NAMALWA (cell line): ENCODE data around the gene ATP6AP1.

Experiments used
- DNase-seq: peaks from one replicate; pipeline ENCODE4 v3.0.0-alpha.2; 2015; ENCODE audit warnings: low spot score

ATP6AP1 gene

DNA sequence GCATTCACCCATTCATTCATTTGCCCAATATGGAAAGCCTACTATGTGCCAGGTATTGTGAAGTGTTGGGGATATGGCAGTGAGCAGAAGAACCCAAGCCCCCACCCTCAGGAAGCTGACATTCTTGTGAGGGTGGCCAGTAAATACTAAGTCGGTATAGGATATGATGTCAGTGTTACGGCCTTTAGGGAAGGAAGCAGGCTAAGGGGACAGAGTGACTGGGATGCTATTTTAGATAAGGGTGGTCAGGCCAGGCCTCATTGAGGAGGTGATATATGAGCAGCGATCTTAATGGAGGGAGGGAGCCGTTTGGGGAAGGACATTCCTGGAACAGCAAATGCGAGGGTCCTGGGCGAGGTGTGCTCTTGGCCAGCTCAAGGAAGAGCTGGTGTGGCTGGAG lies 2.0 kb downstream of the ATP6AP1 start:
- DNase-seq = no peak

- DNase-seq = no peak
These were observed 2.4 kb downstream of the ATP6AP1 start for GRCh38 chrX:154430916-154431315.

DNA sequence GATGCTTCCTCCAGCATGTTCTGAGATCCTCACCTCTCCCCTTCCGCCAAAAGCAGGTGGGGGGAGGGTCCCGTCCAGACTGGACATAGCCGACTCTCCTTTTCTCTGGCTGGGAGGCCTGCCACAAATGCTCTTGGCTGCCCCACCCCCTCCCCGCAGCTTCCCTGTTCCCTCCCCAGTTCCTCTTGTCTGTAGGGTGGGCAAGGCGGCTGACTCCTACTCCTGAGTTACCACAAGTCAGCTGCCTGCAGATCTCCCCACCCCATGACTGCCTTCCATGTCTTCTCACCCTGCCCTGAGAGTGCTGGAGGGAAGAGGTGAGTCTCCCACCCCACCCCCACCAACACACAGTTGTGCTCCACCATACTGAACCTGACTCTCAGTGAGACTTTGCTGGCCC lies 2.9 kb downstream of the ATP6AP1 start:
- DNase-seq = no peak

GRCh38 chrX:154432210-154432609 lies 3.7 kb downstream of the ATP6AP1 start:
- DNase-seq = no peak

DNA sequence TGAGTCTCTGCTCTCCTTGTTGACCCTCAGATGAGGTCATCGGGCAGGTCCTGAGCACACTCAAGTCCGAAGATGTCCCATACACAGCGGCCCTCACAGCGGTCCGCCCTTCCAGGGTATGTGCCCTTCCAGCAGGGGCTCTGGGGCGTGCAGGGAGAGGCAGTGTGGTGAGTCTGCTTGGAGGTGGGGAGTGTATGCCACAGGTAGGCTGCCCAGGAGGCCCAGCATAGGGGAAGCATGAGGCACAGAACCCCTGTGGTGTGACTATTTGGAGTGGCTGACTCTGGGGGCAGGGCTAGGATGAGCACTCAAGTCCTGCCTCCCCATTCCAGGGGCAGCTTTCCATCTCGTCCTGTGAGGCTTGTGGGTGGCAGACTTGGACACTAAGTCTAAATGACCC lies 5.1 kb downstream of the ATP6AP1 start:
- no peak for DNase-seq

DNA sequence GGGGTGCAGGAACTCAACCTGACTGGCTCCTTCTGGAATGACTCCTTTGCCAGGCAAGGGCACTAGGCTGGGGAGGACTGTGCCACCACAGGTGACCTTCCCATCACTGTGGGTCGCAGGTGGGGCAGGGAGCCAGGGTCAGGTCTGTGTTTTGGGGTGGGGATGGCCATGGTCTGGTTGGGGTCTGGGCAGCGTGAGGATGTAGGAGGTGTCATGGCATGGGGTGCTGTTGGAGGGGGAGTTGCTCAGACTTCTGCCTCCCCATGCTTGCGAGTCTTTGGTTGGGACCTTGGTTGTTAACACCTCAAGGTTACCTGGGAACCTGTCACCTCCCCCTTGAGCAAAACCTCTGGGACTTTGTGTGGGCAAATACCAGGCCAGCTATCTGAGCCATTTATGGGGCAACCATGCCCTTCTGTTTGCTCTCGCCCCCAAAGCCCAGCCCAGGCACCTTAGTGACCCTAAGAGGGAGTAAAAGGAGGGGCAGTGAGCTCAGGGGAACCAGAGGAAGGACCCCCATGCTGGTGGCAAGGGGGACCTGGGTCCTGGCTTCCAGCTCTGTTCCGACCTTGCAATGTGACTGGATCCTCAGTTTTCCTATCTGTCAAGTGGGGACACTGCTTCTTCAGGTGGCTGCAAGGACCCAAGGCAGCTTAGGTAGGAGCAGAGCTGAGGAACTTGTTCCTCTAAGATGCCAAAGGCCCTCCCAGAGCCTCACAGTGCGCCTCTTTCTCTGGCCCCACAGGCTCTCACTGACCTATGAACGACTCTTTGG lies 6.1 kb downstream of the ATP6AP1 start:
- no peak for DNase-seq

- DNase-seq = no peak
These were observed 6.8 kb downstream of the ATP6AP1 start for GRCh38 chrX:154435171-154435733.

GRCh38 chrX:154436374-154436982 lies 8.0 kb downstream of the ATP6AP1 start:
- no peak for DNase-seq

DNA sequence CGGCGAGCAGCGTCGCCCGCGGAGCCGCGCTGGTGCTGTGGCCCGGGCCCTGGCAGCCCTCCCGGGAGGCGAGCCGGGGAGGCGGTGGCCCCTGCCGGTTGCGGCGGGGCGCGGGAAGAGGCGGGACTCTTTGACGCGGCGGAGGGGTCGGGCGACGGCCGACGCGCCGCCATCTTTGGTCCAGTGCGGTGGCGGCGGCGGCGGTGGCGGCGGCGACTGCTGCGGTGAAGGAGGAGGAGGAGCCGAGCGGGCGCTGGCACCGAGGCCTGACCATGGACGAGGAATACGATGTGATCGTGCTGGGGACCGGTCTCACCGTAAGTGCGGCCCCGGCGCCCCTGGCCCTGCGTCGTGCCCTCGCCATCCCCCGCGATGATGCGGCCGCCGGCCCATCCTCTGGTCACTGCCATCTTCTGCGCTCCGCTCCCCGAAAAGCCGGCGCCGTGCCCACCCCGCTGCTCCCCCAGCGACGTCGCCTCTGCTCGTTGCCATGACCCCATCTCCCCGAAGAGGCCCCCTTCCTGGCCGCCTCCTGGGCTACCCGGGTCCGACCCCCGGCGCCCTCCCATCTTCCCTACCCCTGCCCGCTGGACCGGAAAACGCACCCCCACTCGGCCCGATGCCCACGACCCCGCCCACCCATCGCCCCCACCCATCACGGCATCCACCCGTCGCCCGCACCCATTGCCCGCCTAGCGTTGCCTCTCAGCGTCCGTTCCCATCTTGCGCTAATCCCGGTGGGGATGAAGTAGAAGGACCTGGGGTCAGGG lies 8.7 kb downstream of the ATP6AP1 start, which contains the start of gene GDI1:
GDI1 (plus strand) TSS at position 172 of the 770 bp plus-strand sequence; CDS start at position 273, 101 bp downstream.
- DNase-seq = peak; percentile 42

- no peak for DNase-seq
These were observed 9.8 kb downstream of the ATP6AP1 start for GRCh38 chrX:154437971-154438893.

DNA sequence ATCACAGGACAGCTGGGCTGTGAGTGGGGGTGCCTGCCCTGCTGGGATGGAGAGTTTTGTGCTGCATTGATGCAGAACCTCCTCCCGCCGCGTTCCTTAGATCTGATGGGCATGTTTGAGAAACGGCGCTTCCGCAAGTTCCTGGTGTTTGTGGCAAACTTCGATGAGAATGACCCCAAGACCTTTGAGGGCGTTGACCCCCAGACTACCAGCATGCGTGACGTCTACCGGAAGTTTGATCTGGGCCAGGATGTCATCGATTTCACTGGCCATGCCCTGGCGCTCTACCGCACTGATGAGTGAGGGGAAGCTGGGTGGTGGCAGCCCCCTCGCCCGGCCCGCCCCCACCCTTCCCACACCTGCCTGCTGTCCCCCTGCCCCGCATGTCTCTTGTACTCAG lies 11.4 kb downstream of the ATP6AP1 start:
- no peak for DNase-seq

DNA sequence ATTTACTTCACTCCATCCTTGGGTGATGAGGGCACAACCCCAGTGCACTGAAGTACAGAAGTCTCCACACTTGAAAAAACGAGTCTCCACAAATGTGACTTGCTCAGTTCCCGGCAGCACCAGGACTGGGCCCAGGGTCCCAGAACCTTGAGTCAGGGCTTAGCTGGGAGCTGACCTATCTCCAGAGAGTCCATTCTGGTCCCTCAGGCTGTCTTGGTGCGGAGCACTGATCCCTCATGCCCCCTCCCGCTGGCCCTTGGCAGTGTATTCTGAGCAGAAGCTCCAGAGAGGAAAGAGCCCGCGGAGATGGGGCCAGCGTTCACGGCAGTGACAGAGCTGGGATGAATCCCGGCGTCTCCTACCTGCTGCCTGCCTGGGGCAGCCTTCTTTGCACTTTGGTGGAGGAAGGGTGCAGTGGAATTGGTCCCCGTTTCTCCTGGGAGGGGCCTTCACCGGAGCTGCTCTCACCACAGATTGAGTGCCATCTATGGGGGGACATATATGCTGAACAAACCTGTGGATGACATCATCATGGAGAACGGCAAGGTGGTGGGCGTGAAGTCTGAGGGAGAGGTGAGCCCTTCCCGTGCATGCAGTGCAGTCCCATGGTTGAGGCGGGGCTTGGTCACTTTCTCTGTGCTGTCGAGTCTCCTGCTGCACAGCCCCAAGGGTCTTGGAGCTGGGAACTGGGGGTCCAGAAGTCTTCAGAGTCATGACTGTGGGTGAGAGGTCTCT lies 12.3 kb downstream of the ATP6AP1 start:
- no peak for DNase-seq

GRCh38 chrX:154441564-154441963 lies 13.1 kb downstream of the ATP6AP1 start:
- DNase-seq = no peak

- no peak for DNase-seq
These were observed 13.7 kb downstream of the ATP6AP1 start for GRCh38 chrX:154441984-154442707.

- DNase-seq = no peak
These were observed 15.0 kb downstream of the ATP6AP1 start for GRCh38 chrX:154443479-154443910.

DNA sequence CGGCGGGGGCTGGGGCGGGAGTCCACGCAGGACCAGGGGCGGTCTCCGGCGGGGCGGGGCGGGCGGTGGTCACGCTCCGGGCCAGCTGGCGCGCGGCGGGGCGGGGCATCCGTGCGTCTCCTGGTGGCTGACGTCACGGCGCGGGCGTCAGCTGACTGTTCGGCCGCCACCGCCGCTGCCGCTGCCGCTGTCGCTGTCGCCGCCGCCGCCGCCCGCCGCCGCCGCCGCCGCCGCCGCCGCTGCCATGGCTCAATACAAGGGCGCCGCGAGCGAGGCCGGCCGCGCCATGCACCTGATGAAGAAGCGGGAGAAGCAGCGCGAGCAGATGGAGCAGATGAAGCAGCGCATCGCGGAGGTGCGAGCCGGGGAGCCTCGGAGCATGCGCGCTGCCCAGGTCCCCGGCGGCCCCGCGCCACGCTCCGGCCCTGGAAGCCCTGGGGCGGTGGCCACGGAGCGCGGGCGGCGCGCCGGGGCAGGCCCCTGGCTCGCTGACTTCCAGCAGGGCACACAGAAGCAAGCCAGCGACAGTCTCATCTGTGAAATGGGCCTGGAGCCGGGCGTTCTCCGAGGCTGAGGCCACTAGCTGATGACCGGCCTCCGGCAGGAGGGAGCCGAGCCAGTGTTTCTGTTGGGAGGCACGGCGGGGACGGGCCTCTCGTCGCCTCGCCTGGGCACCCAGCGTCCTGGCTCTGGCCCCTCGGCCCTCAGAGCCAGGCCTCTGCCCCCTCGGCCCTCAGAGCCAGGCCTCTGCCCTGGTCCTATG lies 15.7 kb downstream of the ATP6AP1 start, which contains the start of gene FAM50A:
FAM50A (plus strand) TSS at position 150 of the 763 bp plus-strand sequence; CDS start at position 245, 95 bp downstream.
- DNase-seq = peak; percentile 36

DNA sequence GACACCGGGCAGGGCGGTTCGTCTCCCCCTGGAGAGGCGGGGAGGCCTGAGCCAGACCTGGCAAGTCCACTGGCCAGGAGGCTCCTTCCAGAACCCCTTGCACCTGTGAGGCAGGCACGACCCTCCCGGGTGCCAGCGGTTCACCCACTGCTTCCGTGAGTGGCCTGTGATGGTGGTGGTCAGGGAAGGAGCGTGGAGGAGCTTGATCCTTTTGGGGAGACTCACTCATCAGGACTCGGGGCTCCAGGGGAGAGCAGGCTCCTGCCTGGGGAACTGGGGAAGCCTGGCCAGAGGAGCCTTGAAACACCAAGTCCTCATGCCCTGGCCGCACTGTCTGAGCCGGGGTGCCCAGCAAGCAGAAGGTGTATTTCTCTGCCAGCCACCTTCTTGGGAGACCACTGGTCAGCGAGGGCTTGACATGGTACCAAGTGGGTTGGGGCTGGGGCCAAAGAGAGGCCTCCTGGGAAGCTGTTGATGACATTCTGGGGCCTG lies 16.3 kb downstream of the ATP6AP1 start:
- DNase-seq = no peak

- no peak for DNase-seq
These were observed 17.3 kb downstream of the ATP6AP1 start for GRCh38 chrX:154445776-154446175.

- DNase-seq = no peak
These were observed 18.0 kb downstream of the ATP6AP1 start for GRCh38 chrX:154446430-154446829.
